Hepatocyte (in vitro differentiated cells): ENCODE measurements around the gene PERP. TPM values are rescaled to one million over a fixed set of nuclear protein-coding genes. Genes with fewer than 3 reads are reported as not detected.
"Not testable (repeated sequence)": the region's sequence is repeated elsewhere in the genome, so short reads cannot be mapped to it uniquely, and the experiment has no call there.

ENCODE experiments used
- DNase-seq: peaks from one replicate; pipeline ENCODE4 v3.0.0-alpha.2; 2016; ENCODE audit warnings: low spot score
- H2AFZ ChIP-seq: fragments of 200-600 bp; sonication (generic); 2 replicates; pipeline ENCODE4 v1.6.0; 2016; ENCODE audit warnings: antibody characterized with exemption, mild to moderate bottlenecking
- H3K27ac ChIP-seq: fragments of 200-600 bp; sonication (generic); 2 replicates; pipeline ENCODE4 v1.5.1; 2016; ENCODE audit warnings: mild to moderate bottlenecking
- H3K27me3 ChIP-seq: fragments of 200-600 bp; sonication (generic); 2 replicates; pipeline ENCODE4 v1.6.1; 2016
- H3K36me3 ChIP-seq: fragments of 200-600 bp; sonication (generic); replicated peaks from 2 replicates; pipeline ENCODE4 v1.5.1; 2016; ENCODE audit warnings: low read depth; ENCODE audit not compliant: insufficient read depth
- H3K4me1 ChIP-seq: fragments of 200-600 bp; sonication (generic); 2 replicates; pipeline ENCODE4 v1.5.1; 2016; ENCODE audit warnings: mild to moderate bottlenecking, moderate library complexity; ENCODE audit not compliant: insufficient read depth
- H3K4me2 ChIP-seq: fragments of 200-600 bp; sonication (generic); 2 replicates; pipeline ENCODE4 v1.6.0; 2016
- H3K4me3 ChIP-seq: fragments of 200-600 bp; sonication (generic); 2 replicates; pipeline ENCODE4 v1.5.1; 2016; ENCODE audit warnings: mild to moderate bottlenecking
- H3K79me2 ChIP-seq: fragments of 200-600 bp; sonication (generic); 2 replicates; pipeline ENCODE4 v1.6.0; 2017; ENCODE audit warnings: mild to moderate bottlenecking
- H3K9me2 ChIP-seq: fragments of 200-600 bp; sonication (generic); replicated peaks from 2 replicates; pipeline ENCODE4 v1.6.0; 2017; ENCODE audit warnings: mild to moderate bottlenecking; ENCODE audit not compliant: insufficient read depth
- H3K9me3 ChIP-seq: fragments of 200-600 bp; sonication (generic); 2 replicates; pipeline ENCODE4 v1.5.1; 2016; ENCODE audit warnings: low read depth, mild to moderate bottlenecking
- H4K20me1 ChIP-seq: fragments of 200-600 bp; sonication (generic); 2 replicates; pipeline ENCODE4 v1.6.0; 2016; ENCODE audit warnings: mild to moderate bottlenecking; ENCODE audit not compliant: insufficient read depth, poor library complexity, severe bottlenecking
- CTCF ChIP-seq: fragments of 200-600 bp; sonication (generic); IDR thresholded peaks from 2 replicates; pipeline ENCODE4 v1.5.1; 2016; ENCODE audit warnings: antibody characterized with exemption, mild to moderate bottlenecking; ENCODE audit not compliant: poor library complexity
- EZH2 ChIP-seq: fragments of 200-600 bp; sonication (generic); IDR thresholded peaks from 2 replicates; pipeline ENCODE4 v1.6.1; 2016; ENCODE audit warnings: antibody characterized with exemption, mild to moderate bottlenecking, borderline replicate concordance
- EZH2phosphoT487 ChIP-seq: fragments of 200-600 bp; sonication (generic); IDR thresholded peaks from one replicate; pipeline ENCODE4 v1.6.1; 2018; ENCODE audit warnings: antibody characterized with exemption, mild to moderate bottlenecking, low read depth, moderate library complexity; ENCODE audit not compliant: unreplicated experiment, severe bottlenecking
- whole genome bisulfite sequencing: methylation state at CpG from one replicate; pipeline ENCODE4 v1.1.6; 2016; ENCODE audit warnings: low lambda C conversion rate; ENCODE audit errors: missing lambda C conversion rate; 5-methylcytosine and 5-hydroxymethylcytosine counted together
- polyA plus RNA-seq: library from polyadenylated mRNA; unstranded; fragments of >200 nt; fragmentation: Nextera tagmentation; extraction: Ambion mirVana; gene quantifications from 2 replicates; pipeline ENCODE4 v1.2.1, GENCODE V29; 2016
- total RNA-seq: library from RNA; depleted of rRNA; stranded (reverse); fragments of >200 nt; gene quantifications from 2 replicates; pipeline ENCODE4 v1.2.3, GENCODE V29; 2014

Gene PERP
- total and polyA plus RNA-seq, 2 experiments from 2014 or later = 85.2 to 104 TPM

- H3K9me2 ChIP-seq = no peaks in the 10 kb centered on the region
- H4K20me1 ChIP-seq = no peaks in the 10 kb centered on the region
- no peaks in the 10 kb centered on the region for H3K36me3 ChIP-seq
- DNase-seq = no peak
- H3K27me3 ChIP-seq = no peaks in the 10 kb centered on the region
- H3K4me1 ChIP-seq = no peaks in the 10 kb centered on the region
- TF ChIP-seq EZH2 (no peak), CTCF (no peak), EZH2phosphoT487 (no peak)
- H3K4me3 ChIP-seq = no peak overlapping the region
- no peaks in the 10 kb centered on the region for H3K79me2 ChIP-seq
- no peak overlapping the region for H2AFZ ChIP-seq
- no peak overlapping the region for H3K4me2 ChIP-seq
- no peak overlapping the region for H3K27ac ChIP-seq
- H3K9me3 ChIP-seq = no peaks in the 10 kb centered on the region
Measured at GRCh38 chr6:138119976-138120375, 12.8 kb upstream of the PERP start.

GRCh38 chr6:138119229-138119628, 12.0 kb upstream of the PERP start:
- H3K36me3 ChIP-seq, H2AFZ ChIP-seq, DNase-seq, H3K4me3 ChIP-seq, H3K9me3 ChIP-seq, H3K9me2 ChIP-seq, H3K4me1 ChIP-seq, H3K27ac ChIP-seq, H3K79me2 ChIP-seq, H3K4me2 ChIP-seq, H4K20me1 ChIP-seq, H3K27me3 ChIP-seq: not testable (repeated sequence)
- WGBS = 91% methylated on average over 1 of the region's 1 CpG

- Histone ChIP-seq H3K9me3 (no peaks in the 10 kb centered on the region), H3K36me3 (no peaks in the 10 kb centered on the region), H3K79me2 (no peaks in the 10 kb centered on the region), H4K20me1 (no peaks in the 10 kb centered on the region), H3K4me1 (no peaks in the 10 kb centered on the region), H3K27ac (no peak overlapping the region), H3K27me3 (no peaks in the 10 kb centered on the region), H3K4me2 (no peak overlapping the region), H3K9me2 (no peaks in the 10 kb centered on the region), H3K4me3 (no peak overlapping the region), H2AFZ (no peak overlapping the region)
- TF ChIP-seq EZH2 = no peak
- TF ChIP-seq CTCF = no peak
- no peak for TF ChIP-seq EZH2phosphoT487
- WGBS = 90% methylated on average over 8 of the region's 8 CpGs
- no peak for DNase-seq
Measured at GRCh38 chr6:138117376-138117914, 10.2 kb upstream of the PERP start.

- Histone ChIP-seq H3K27me3 (no peaks in the 10 kb centered on the region), H3K9me3 (no peaks in the 10 kb centered on the region), H3K4me1 (no peaks in the 10 kb centered on the region), H3K79me2 (no peaks in the 10 kb centered on the region), H3K27ac (no peak overlapping the region), H3K9me2 (no peaks in the 10 kb centered on the region), H2AFZ (no peak overlapping the region), H3K4me3 (no peak overlapping the region), H3K4me2 (no peak overlapping the region), H4K20me1 (no peaks in the 10 kb centered on the region), H3K36me3 (no peaks in the 10 kb centered on the region)
- WGBS = 70% methylated on average over 3 of the region's 3 CpGs
- TF ChIP-seq EZH2 (no peak), CTCF (no peak), EZH2phosphoT487 (no peak)
- DNase-seq = no peak
Measured at GRCh38 chr6:138116661-138116999, 9.4 kb upstream of the PERP start.
